ENCODE results near the gene TRAF3IP3. TPM values are rescaled to one million over a fixed set of nuclear protein-coding genes. Genes with fewer than 3 reads are reported as not detected.

TRAF3IP3 gene
- total RNA-seq, 4 donors from 2014 or later: 0.77 to 5.7 (median 3.5) TPM

GRCh38 chr1:209749205-209749604, 6.6 kb upstream of the TRAF3IP3 start:
- Histone ChIP-seq H3K4me3 (no peak overlapping the region), H3K36me3 (no peaks in the 10 kb centered on the region), H3K4me1 (peaks cover 0 to 12% (median 0%) of the 10 kb centered on the region in 3 donors), H3K27ac (no peak overlapping the region), H3K27me3 (no peaks in the 10 kb centered on the region), H3K9me3 (no peaks in the 10 kb centered on the region)
- 62 to 80% methylated on average over 2 of the region's 2 CpGs for WGBS, 2 donors (ENCODE audit: low coverage in 1 of 2)
- TF ChIP-seq CTCF (IDR thresholded peaks at IDR 0.05): no peak
- no peak for TF ChIP-seq EP300 (IDR thresholded peaks at IDR 0.05)
- no peak for TF ChIP-seq POLR2A (IDR thresholded peaks at IDR 0.05)
- no peak for ATAC-seq

DNA sequence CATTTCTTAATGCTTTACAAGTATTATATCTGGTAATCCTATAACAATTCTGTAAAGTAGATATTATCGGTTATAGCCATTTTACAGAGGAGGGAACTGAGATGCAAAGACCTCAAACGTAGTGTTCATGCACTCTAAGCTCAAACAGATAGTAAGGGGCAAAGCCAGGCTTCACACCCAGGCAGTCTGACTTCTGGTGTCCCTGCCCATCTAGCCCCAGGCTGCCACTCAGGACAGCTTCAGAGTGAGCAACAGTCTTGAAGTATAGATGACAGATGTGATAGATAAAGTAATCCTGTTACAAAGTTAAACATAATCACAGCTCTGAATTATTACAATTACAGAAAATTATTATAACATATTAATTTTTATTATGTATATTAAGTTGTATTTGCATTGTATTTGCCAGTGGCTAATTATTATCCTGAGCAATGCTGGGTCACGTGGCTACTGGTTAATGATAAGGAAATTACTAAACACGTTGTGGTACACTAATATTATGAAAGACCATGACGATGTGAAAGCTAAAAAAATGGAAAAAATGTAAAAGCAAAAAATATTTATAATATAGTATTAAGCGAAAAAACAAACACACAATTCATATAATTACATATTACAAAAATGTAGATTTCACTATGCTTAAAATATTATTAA, 6.1 kb upstream of the TRAF3IP3 start:
- WGBS, 2 donors (ENCODE audit: low coverage in 1 of 2): 70 to 75% methylated on average over 5 to 6 of the region's 6 CpGs
- no peak for ATAC-seq
- H3K27ac ChIP-seq: no peak overlapping the region

GRCh38 chr1:209751627-209752231, 4.1 kb upstream of the TRAF3IP3 start:
- ATAC-seq: no peak
- WGBS, 2 donors (ENCODE audit: low coverage in 1 of 2): 67 to 91% methylated on average over 3 to 5 of the region's 5 CpGs

More for the DNA sequence above, 6.1 kb upstream of the TRAF3IP3 start:
- Histone ChIP-seq H3K9me3 (no peaks in the 10 kb centered on the region), H3K4me1 (peaks cover 0 to 12% (median 0%) of the 10 kb centered on the region in 3 donors), H3K27me3 (no peaks in the 10 kb centered on the region), H3K36me3 (no peaks in the 10 kb centered on the region), H3K4me3 (no peak overlapping the region)
- TF ChIP-seq POLR2A (IDR thresholded peaks at IDR 0.05) (no peak), EP300 (IDR thresholded peaks at IDR 0.05) (no peak), POLR2AphosphoS5 (IDR thresholded peaks at IDR 0.05) (no peak), CTCF (IDR thresholded peaks at IDR 0.05) (no peak)

GRCh38 chr1:209752890-209753289, 3.0 kb upstream of the TRAF3IP3 start:
- Histone ChIP-seq H3K9me3 (no peaks in the 10 kb centered on the region), H3K4me3 (no peak overlapping the region), H3K36me3 (no peaks in the 10 kb centered on the region), H3K27me3 (no peaks in the 10 kb centered on the region), H3K27ac (no peak overlapping the region), H3K4me1 (peaks cover 0 to 5% (median 0%) of the 10 kb centered on the region in 3 donors)
- ATAC-seq: no peak
- WGBS, 2 donors (ENCODE audit: low coverage in 1 of 2): 83 to 100% methylated on average over 1 to 3 of the region's 3 CpGs
- no peak for TF ChIP-seq POLR2A (IDR thresholded peaks at IDR 0.05)

More at GRCh38 chr1:209751627-209752231, 4.1 kb upstream of the TRAF3IP3 start:
- Histone ChIP-seq H3K27me3 (no peaks in the 10 kb centered on the region), H3K27ac (no peak overlapping the region), H3K36me3 (no peaks in the 10 kb centered on the region), H3K4me3 (no peak overlapping the region), H3K4me1 (peaks cover 0 to 12% (median 0%) of the 10 kb centered on the region in 3 donors), H3K9me3 (no peaks in the 10 kb centered on the region)
- no peak for TF ChIP-seq POLR2A (IDR thresholded peaks at IDR 0.05)
- TF ChIP-seq EP300 (IDR thresholded peaks at IDR 0.05): no peak
- TF ChIP-seq CTCF (IDR thresholded peaks at IDR 0.05): no peak
- TF ChIP-seq POLR2AphosphoS5 (IDR thresholded peaks at IDR 0.05): no peak

GRCh38 chr1:209755256-209755655, 597 bp upstream of the TRAF3IP3 start:
- ATAC-seq: no peak
- Histone ChIP-seq H3K36me3 (no peaks in the 10 kb centered on the region), H3K4me3 (no peak overlapping the region), H3K4me1 (no peaks in the 10 kb centered on the region), H3K27me3 (no peaks in the 10 kb centered on the region), H3K27ac (no peak overlapping the region), H3K9me3 (no peaks in the 10 kb centered on the region)
- TF ChIP-seq POLR2A (IDR thresholded peaks at IDR 0.05) (no peak), POLR2AphosphoS5 (IDR thresholded peaks at IDR 0.05) (no peak)
- WGBS, 2 donors (ENCODE audit: low coverage in 1 of 2): 70 to 86% methylated on average over 1 of the region's 1 CpG
